ENCODE measurements around the gene FGF11.

GRCh38 chr17:7403977-7404736, 35.2 kb upstream of the FGF11 start, which contains the start of gene TMEM256:
- TF ChIP-seq POLR2AphosphoS5 (IDR thresholded peaks at IDR 0.05; ENCODE audit: low read depth, low read length) (peak; percentile 93), JUND (IDR thresholded peaks at IDR 0.05) (no peak), EZH2phosphoT487 (IDR thresholded peaks at IDR 0.05; ENCODE audit: borderline replicate concordance, low read depth) (no peak), CHD2 (IDR thresholded peaks at IDR 0.05; ENCODE audit: low read length, partially characterized antibody) (peak; percentile 94), YY1 (IDR thresholded peaks at IDR 0.05; ENCODE audit: low read depth) (peak; percentile 86)
- TF ChIP-seq, protein P1, sequence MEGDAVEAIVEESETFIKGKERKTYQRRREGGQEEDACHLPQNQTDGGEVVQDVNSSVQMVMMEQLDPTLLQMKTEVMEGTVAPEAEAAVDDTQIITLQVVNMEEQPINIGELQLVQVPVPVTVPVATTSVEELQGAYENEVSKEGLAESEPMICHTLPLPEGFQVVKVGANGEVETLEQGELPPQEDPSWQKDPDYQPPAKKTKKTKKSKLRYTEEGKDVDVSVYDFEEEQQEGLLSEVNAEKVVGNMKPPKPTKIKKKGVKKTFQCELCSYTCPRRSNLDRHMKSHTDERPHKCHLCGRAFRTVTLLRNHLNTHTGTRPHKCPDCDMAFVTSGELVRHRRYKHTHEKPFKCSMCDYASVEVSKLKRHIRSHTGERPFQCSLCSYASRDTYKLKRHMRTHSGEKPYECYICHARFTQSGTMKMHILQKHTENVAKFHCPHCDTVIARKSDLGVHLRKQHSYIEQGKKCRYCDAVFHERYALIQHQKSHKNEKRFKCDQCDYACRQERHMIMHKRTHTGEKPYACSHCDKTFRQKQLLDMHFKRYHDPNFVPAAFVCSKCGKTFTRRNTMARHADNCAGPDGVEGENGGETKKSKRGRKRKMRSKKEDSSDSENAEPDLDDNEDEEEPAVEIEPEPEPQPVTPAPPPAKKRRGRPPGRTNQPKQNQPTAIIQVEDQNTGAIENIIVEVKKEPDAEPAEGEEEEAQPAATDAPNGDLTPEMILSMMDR (IDR thresholded peaks at IDR 0.05), result no peak
- TF ChIP-seq, protein P2, sequence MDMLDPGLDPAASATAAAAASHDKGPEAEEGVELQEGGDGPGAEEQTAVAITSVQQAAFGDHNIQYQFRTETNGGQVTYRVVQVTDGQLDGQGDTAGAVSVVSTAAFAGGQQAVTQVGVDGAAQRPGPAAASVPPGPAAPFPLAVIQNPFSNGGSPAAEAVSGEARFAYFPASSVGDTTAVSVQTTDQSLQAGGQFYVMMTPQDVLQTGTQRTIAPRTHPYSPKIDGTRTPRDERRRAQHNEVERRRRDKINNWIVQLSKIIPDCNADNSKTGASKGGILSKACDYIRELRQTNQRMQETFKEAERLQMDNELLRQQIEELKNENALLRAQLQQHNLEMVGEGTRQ (IDR thresholded peaks at IDR 0.05; ENCODE audit: borderline replicate concordance, low read depth, low read length), result no peak

All from SK-N-SH (cell line).